ENCODE results near the gene MAP2K1. TPM values are rescaled to one million over a fixed set of nuclear protein-coding genes. Genes with fewer than 3 reads are reported as not detected.

MAP2K1 gene
- total RNA-seq, 2 experiments from 2014 or later = 33.8 to 34.7 TPM

DNA sequence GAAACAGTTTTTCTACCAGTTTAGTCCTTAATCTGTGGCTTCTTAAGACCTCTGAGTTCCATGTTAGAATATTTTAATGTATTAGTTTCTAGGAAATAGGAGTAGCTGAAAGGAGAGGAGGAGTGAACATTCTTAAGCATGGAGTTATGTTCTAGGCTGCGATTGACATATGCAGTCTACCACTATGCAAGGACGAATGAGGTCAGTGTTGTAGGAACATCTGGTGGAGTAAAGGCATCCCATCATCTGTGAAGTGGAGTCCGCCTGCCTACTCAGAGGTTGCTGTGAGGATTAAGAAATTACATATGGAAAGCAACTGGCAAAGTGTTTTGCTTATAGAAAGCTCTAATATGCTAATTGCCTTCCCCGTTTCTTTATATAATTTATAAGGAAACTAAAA is 65.7 kb downstream of the MAP2K1 start:
- intact Hi-C loops (cut with DNase I, micrococcal nuclease) = no loop called here
- no peaks in the 10 kb centered on the region for H3K4me1 ChIP-seq (ENCODE audit: insufficient read depth, low read length)
- Mint-ChIP-seq H3K27me3 (no peaks in the 10 kb centered on the region), H3K4me1 (ENCODE audit: low read depth) (no peaks in the 10 kb centered on the region), H3K36me3 (ENCODE audit: low read depth) (peaks cover 55% of the 10 kb centered on the region), H3K4me3 (no peak overlapping the region), H3K27ac (no peak overlapping the region), H3K9me3 (no peaks in the 10 kb centered on the region)
- H3K36me3 ChIP-seq (ENCODE audit: insufficient read depth, low read length) = peaks cover 28% of the 10 kb centered on the region
- TF ChIP-seq, protein P1, sequence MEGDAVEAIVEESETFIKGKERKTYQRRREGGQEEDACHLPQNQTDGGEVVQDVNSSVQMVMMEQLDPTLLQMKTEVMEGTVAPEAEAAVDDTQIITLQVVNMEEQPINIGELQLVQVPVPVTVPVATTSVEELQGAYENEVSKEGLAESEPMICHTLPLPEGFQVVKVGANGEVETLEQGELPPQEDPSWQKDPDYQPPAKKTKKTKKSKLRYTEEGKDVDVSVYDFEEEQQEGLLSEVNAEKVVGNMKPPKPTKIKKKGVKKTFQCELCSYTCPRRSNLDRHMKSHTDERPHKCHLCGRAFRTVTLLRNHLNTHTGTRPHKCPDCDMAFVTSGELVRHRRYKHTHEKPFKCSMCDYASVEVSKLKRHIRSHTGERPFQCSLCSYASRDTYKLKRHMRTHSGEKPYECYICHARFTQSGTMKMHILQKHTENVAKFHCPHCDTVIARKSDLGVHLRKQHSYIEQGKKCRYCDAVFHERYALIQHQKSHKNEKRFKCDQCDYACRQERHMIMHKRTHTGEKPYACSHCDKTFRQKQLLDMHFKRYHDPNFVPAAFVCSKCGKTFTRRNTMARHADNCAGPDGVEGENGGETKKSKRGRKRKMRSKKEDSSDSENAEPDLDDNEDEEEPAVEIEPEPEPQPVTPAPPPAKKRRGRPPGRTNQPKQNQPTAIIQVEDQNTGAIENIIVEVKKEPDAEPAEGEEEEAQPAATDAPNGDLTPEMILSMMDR (IDR thresholded peaks at IDR 0.05) = no peak
- no peak overlapping the region for H3K27ac ChIP-seq (ENCODE audit: low read depth in 1 of 2, low read length in 2 of 2)
- H3K27me3 ChIP-seq (ENCODE audit: control insufficient read depth in 1 of 2, insufficient read depth in 2 of 2, low read length in 2 of 2) = no peaks in the 10 kb centered on the region
- no peak overlapping the region for H3K4me3 ChIP-seq (ENCODE audit: low read length)
- H3K9me3 ChIP-seq (ENCODE audit: control insufficient read depth in 1 of 2, insufficient read depth in 1 of 2, low read length in 2 of 2) = no peaks in the 10 kb centered on the region
- ATAC-seq (ENCODE audit: poor library complexity) (no peak), DNase-seq (no peak)
- ChIA-PET POLR2A (no interaction called here), CTCF (interaction anchor here (1.4 kb wide), 1 partner anchor 66 kb away, joined by 3 read pairs; no protein-coding TSS in a partner anchor)

DNA sequence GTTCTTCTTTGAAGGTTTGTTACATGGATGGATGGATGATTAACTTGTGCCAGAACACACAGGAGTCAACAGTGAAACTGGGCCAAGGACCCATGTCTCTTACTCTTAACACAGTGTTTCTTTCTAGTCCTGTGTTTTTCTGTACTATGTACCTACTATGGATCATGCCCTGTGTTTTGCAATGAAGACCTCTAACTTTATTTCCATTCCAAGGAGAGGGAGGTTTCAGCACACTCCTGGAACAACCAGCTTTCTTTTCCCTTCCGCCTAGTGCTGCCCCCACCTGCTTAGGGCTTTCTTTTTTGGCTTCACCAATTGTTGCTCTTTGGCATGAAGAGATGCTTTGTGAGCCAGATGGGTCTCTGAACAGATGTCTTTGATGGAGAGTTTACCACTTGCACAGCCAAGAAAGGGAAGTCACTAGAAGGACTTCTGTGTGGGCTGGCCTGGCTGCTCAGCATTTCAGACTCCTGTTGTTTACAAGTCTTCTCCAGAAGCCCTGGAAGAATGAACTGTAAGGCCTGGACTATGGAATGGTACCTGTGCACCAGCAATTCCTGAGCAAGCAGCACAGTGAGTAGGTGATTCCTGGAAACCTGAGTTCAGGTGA is 66.4 kb downstream of the MAP2K1 start:
- Mint-ChIP-seq H3K4me1 (ENCODE audit: low read depth) (no peaks in the 10 kb centered on the region), H3K36me3 (ENCODE audit: low read depth) (peaks cover 50% of the 10 kb centered on the region), H3K9me3 (no peaks in the 10 kb centered on the region), H3K4me3 (no peak overlapping the region), H3K27me3 (no peaks in the 10 kb centered on the region), H3K27ac (peak overlapping the region; percentile 34)
- TF ChIP-seq, protein P1 (IDR thresholded peaks at IDR 0.05) = no peak
- ATAC-seq (ENCODE audit: poor library complexity) (no peak), DNase-seq (no peak)
- H3K4me3 ChIP-seq (ENCODE audit: low read length) = no peak overlapping the region
- peaks cover 27% of the 10 kb centered on the region for H3K36me3 ChIP-seq (ENCODE audit: insufficient read depth, low read length)
- POLR2A ChIA-PET = no interaction called here
- intact Hi-C loops (cut with DNase I, micrococcal nuclease) = no loop called here
- CTCF ChIA-PET = interaction anchor here (1.4 kb wide), 1 partner anchor 67 kb away, joined by 3 read pairs; no protein-coding TSS in a partner anchor
- no peaks in the 10 kb centered on the region for H3K27me3 ChIP-seq (ENCODE audit: control insufficient read depth in 1 of 2, insufficient read depth in 2 of 2, low read length in 2 of 2)
- no peaks in the 10 kb centered on the region for H3K4me1 ChIP-seq (ENCODE audit: insufficient read depth, low read length)
- H3K27ac ChIP-seq (ENCODE audit: low read depth in 1 of 2, low read length in 2 of 2) = no peak overlapping the region
- no peaks in the 10 kb centered on the region for H3K9me3 ChIP-seq (ENCODE audit: control insufficient read depth in 1 of 2, insufficient read depth in 1 of 2, low read length in 2 of 2)

DNA sequence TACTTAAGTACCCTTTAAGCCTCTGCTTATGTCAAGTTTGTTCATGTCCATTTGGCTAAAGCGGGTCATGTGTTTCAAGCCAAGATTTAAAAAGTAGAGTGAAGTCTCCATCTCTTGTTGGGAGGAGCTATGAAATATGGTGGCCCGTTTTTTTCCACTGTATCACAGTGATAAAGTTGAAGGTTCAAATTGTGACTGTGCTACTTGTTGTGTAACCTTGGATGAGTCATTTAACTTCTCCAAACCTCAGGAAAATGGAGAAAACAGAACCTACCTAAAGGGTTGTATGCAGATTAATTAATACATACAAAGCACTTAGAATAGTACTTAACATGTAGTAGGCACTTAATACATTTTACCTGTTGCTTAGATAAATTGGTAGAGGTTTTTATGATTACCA is 67.4 kb downstream of the MAP2K1 start:
- Histone ChIP-seq H3K4me3 (ENCODE audit: low read length) (no peak overlapping the region), H3K9me3 (ENCODE audit: control insufficient read depth in 1 of 2, insufficient read depth in 1 of 2, low read length in 2 of 2) (no peaks in the 10 kb centered on the region), H3K27me3 (ENCODE audit: control insufficient read depth in 1 of 2, insufficient read depth in 2 of 2, low read length in 2 of 2) (no peaks in the 10 kb centered on the region), H3K4me1 (ENCODE audit: insufficient read depth, low read length) (no peaks in the 10 kb centered on the region), H3K36me3 (ENCODE audit: insufficient read depth, low read length) (peaks cover 19% of the 10 kb centered on the region), H3K27ac (ENCODE audit: low read depth in 1 of 2, low read length in 2 of 2) (no peak overlapping the region)
- Mint-ChIP-seq H3K4me1 (ENCODE audit: low read depth) (peaks cover 6% of the 10 kb centered on the region), H3K36me3 (ENCODE audit: low read depth) (peaks cover 41% of the 10 kb centered on the region), H3K9me3 (no peaks in the 10 kb centered on the region), H3K27me3 (no peaks in the 10 kb centered on the region), H3K4me3 (no peak overlapping the region), H3K27ac (no peak overlapping the region)
- intact Hi-C loops (cut with DNase I, micrococcal nuclease) = no loop called here
- TF ChIP-seq, protein P1 (IDR thresholded peaks at IDR 0.05) = no peak
- no peak for ATAC-seq (ENCODE audit: poor library complexity)
- CTCF ChIA-PET = interaction anchor here (0.5 kb wide), 1 partner anchor 167 kb away, joined by 3 read pairs; no protein-coding TSS in a partner anchor
- DNase-seq = peak in 2 of 14 experiments; percentile 23 to 30
- POLR2A ChIA-PET = no interaction called here

Measured in CD4-positive, alpha-beta T cell (primary cell).